ENCODE results near the gene IL12B.

IL12B gene

GRCh38 chr5:159343295-159344094 lies 13.2 kb upstream of the IL12B start:
- Histone ChIP-seq H3K36me3 (ENCODE audit: control insufficient read depth, insufficient read depth, low read length) (no peaks in the 10 kb centered on the region), H3K27ac (ENCODE audit: low read depth, low read length) (no peak overlapping the region), H3K4me3 (ENCODE audit: low read length) (no peak overlapping the region), H3K4me1 (ENCODE audit: control insufficient read depth, insufficient read depth, low read length) (no peaks in the 10 kb centered on the region), H3K9ac (ENCODE audit: low read length) (no peak overlapping the region), H3K27me3 (ENCODE audit: control insufficient read depth, insufficient read depth, low read length) (no peaks in the 10 kb centered on the region)

GRCh38 chr5:159342840-159343239 lies 12.6 kb upstream of the IL12B start:
- Histone ChIP-seq H3K4me3 (ENCODE audit: low read length) (no peak overlapping the region), H3K4me1 (ENCODE audit: control insufficient read depth, insufficient read depth, low read length) (no peaks in the 10 kb centered on the region), H3K36me3 (ENCODE audit: control insufficient read depth, insufficient read depth, low read length) (no peaks in the 10 kb centered on the region), H3K9ac (ENCODE audit: low read length) (no peak overlapping the region), H3K27ac (ENCODE audit: low read depth, low read length) (no peak overlapping the region), H3K27me3 (ENCODE audit: control insufficient read depth, insufficient read depth, low read length) (no peaks in the 10 kb centered on the region)

GRCh38 chr5:159341906-159342310 lies 11.6 kb upstream of the IL12B start:
- H3K27ac ChIP-seq (ENCODE audit: low read depth, low read length): no peak overlapping the region

GRCh38 chr5:159341145-159341544 lies 10.9 kb upstream of the IL12B start:
- H3K27ac ChIP-seq (ENCODE audit: low read depth, low read length): no peak overlapping the region
- no peak overlapping the region for H3K4me3 ChIP-seq (ENCODE audit: low read length)
- H3K36me3 ChIP-seq (ENCODE audit: control insufficient read depth, insufficient read depth, low read length): no peaks in the 10 kb centered on the region
- H3K9ac ChIP-seq (ENCODE audit: low read length): no peak overlapping the region
- no peaks in the 10 kb centered on the region for H3K4me1 ChIP-seq (ENCODE audit: control insufficient read depth, insufficient read depth, low read length)
- no peaks in the 10 kb centered on the region for H3K27me3 ChIP-seq (ENCODE audit: control insufficient read depth, insufficient read depth, low read length)

More at GRCh38 chr5:159341906-159342310, 11.6 kb upstream of the IL12B start:
- Histone ChIP-seq H3K36me3 (ENCODE audit: control insufficient read depth, insufficient read depth, low read length) (no peaks in the 10 kb centered on the region), H3K4me3 (ENCODE audit: low read length) (no peak overlapping the region), H3K4me1 (ENCODE audit: control insufficient read depth, insufficient read depth, low read length) (no peaks in the 10 kb centered on the region), H3K27me3 (ENCODE audit: control insufficient read depth, insufficient read depth, low read length) (no peaks in the 10 kb centered on the region), H3K9ac (ENCODE audit: low read length) (no peak overlapping the region)

- Histone ChIP-seq H3K9ac (ENCODE audit: low read length) (no peak overlapping the region), H3K4me3 (ENCODE audit: low read length) (no peak overlapping the region), H3K27ac (ENCODE audit: low read depth, low read length) (no peak overlapping the region), H3K4me1 (ENCODE audit: control insufficient read depth, insufficient read depth, low read length) (no peaks in the 10 kb centered on the region), H3K36me3 (ENCODE audit: control insufficient read depth, insufficient read depth, low read length) (no peaks in the 10 kb centered on the region), H3K27me3 (ENCODE audit: control insufficient read depth, insufficient read depth, low read length) (no peaks in the 10 kb centered on the region)
These were observed 10.2 kb upstream of the IL12B start for GRCh38 chr5:159340511-159340910.

- Histone ChIP-seq H3K4me3 (ENCODE audit: low read length) (no peak overlapping the region), H3K27me3 (ENCODE audit: control insufficient read depth, insufficient read depth, low read length) (no peaks in the 10 kb centered on the region), H3K27ac (ENCODE audit: low read depth, low read length) (no peak overlapping the region), H3K4me1 (ENCODE audit: control insufficient read depth, insufficient read depth, low read length) (no peaks in the 10 kb centered on the region), H3K9ac (ENCODE audit: low read length) (no peak overlapping the region), H3K36me3 (ENCODE audit: control insufficient read depth, insufficient read depth, low read length) (no peaks in the 10 kb centered on the region)
These were observed 9.2 kb upstream of the IL12B start for GRCh38 chr5:159339460-159339859.

GRCh38 chr5:159338118-159338517 lies 7.8 kb upstream of the IL12B start:
- Histone ChIP-seq H3K27me3 (ENCODE audit: control insufficient read depth, insufficient read depth, low read length) (no peaks in the 10 kb centered on the region), H3K4me3 (ENCODE audit: low read length) (no peak overlapping the region), H3K36me3 (ENCODE audit: control insufficient read depth, insufficient read depth, low read length) (no peaks in the 10 kb centered on the region), H3K27ac (ENCODE audit: low read depth, low read length) (no peak overlapping the region), H3K9ac (ENCODE audit: low read length) (no peak overlapping the region), H3K4me1 (ENCODE audit: control insufficient read depth, insufficient read depth, low read length) (no peaks in the 10 kb centered on the region)

GRCh38 chr5:159337016-159337955 lies 7.0 kb upstream of the IL12B start:
- H3K27ac ChIP-seq (ENCODE audit: low read depth, low read length): no peak overlapping the region
- H3K27me3 ChIP-seq (ENCODE audit: control insufficient read depth, insufficient read depth, low read length): no peaks in the 10 kb centered on the region
- H3K36me3 ChIP-seq (ENCODE audit: control insufficient read depth, insufficient read depth, low read length): no peaks in the 10 kb centered on the region
- H3K9ac ChIP-seq (ENCODE audit: low read length): no peak overlapping the region
- H3K4me3 ChIP-seq (ENCODE audit: low read length): no peak overlapping the region
- H3K4me1 ChIP-seq (ENCODE audit: control insufficient read depth, insufficient read depth, low read length): no peaks in the 10 kb centered on the region

- Histone ChIP-seq H3K4me1 (ENCODE audit: control insufficient read depth, insufficient read depth, low read length) (no peaks in the 10 kb centered on the region), H3K27ac (ENCODE audit: low read depth, low read length) (no peak overlapping the region), H3K27me3 (ENCODE audit: control insufficient read depth, insufficient read depth, low read length) (no peaks in the 10 kb centered on the region), H3K4me3 (ENCODE audit: low read length) (no peak overlapping the region), H3K9ac (ENCODE audit: low read length) (no peak overlapping the region), H3K36me3 (ENCODE audit: control insufficient read depth, insufficient read depth, low read length) (no peaks in the 10 kb centered on the region)
These were observed 6.3 kb upstream of the IL12B start for GRCh38 chr5:159336586-159336985.

- Histone ChIP-seq H3K36me3 (ENCODE audit: control insufficient read depth, insufficient read depth, low read length) (no peaks in the 10 kb centered on the region), H3K4me3 (ENCODE audit: low read length) (no peak overlapping the region), H3K4me1 (ENCODE audit: control insufficient read depth, insufficient read depth, low read length) (no peaks in the 10 kb centered on the region), H3K27me3 (ENCODE audit: control insufficient read depth, insufficient read depth, low read length) (no peaks in the 10 kb centered on the region), H3K27ac (ENCODE audit: low read depth, low read length) (no peak overlapping the region), H3K9ac (ENCODE audit: low read length) (no peak overlapping the region)
These were observed 3.2 kb upstream of the IL12B start for GRCh38 chr5:159333545-159333925.

GRCh38 chr5:159332800-159333544 lies 2.7 kb upstream of the IL12B start:
- Histone ChIP-seq H3K27ac (ENCODE audit: low read depth, low read length) (no peak overlapping the region), H3K9ac (ENCODE audit: low read length) (no peak overlapping the region), H3K27me3 (ENCODE audit: control insufficient read depth, insufficient read depth, low read length) (no peaks in the 10 kb centered on the region), H3K36me3 (ENCODE audit: control insufficient read depth, insufficient read depth, low read length) (no peaks in the 10 kb centered on the region), H3K4me3 (ENCODE audit: low read length) (no peak overlapping the region), H3K4me1 (ENCODE audit: control insufficient read depth, insufficient read depth, low read length) (no peaks in the 10 kb centered on the region)

All from rectal smooth muscle tissue (tissue), 1 donor.